Measurements from ENCODE around the gene SLC35G3.
"Not testable (repeated sequence)": the region's sequence is repeated elsewhere in the genome, so short reads cannot be mapped to it uniquely, and the experiment has no call there.

SLC35G3 gene

GRCh38 chr17:35176897-35177296, 17.3 kb downstream of the SLC35G3 start:
- TF ChIP-seq EZH2phosphoT487 (IDR thresholded peaks at IDR 0.05; ENCODE audit: low read depth) (no peak), CTCF (IDR thresholded peaks at IDR 0.05; ENCODE audit: low read depth, low read length) (no peak)
- Histone ChIP-seq H3K4me1 (ENCODE audit: low read length) (no peaks in the 10 kb centered on the region), H3K9me3 (ENCODE audit: insufficient read depth, low read length) (no peaks in the 10 kb centered on the region), H2AFZ (ENCODE audit: low read depth, low read length) (no peak overlapping the region), H3K79me2 (ENCODE audit: low read length) (no peaks in the 10 kb centered on the region), H3K4me3 (ENCODE audit: low read length) (no peak overlapping the region), H3K36me3 (replicated peaks; ENCODE audit: low read depth, low read length) (no peaks in the 10 kb centered on the region), H3K4me2 (ENCODE audit: low read length) (no peak overlapping the region), H4K20me1 (ENCODE audit: insufficient read depth, low read length) (no peaks in the 10 kb centered on the region), H3K27ac (ENCODE audit: low read length) (no peak overlapping the region), H3K27me3 (ENCODE audit: low read depth, low read length) (no peaks in the 10 kb centered on the region), H3K9ac (ENCODE audit: low read length) (no peak overlapping the region)

GRCh38 chr17:35175638-35176415, 18.4 kb downstream of the SLC35G3 start:
- Histone ChIP-seq H3K9ac (ENCODE audit: low read length) (no peak overlapping the region), H2AFZ (ENCODE audit: low read depth, low read length) (no peak overlapping the region), H4K20me1 (ENCODE audit: insufficient read depth, low read length) (no peaks in the 10 kb centered on the region), H3K4me2 (ENCODE audit: low read length) (no peak overlapping the region), H3K4me3 (ENCODE audit: low read length) (no peak overlapping the region), H3K4me1 (ENCODE audit: low read length) (no peaks in the 10 kb centered on the region), H3K27me3 (ENCODE audit: low read depth, low read length) (no peaks in the 10 kb centered on the region), H3K27ac (ENCODE audit: low read length) (no peak overlapping the region), H3K36me3 (replicated peaks; ENCODE audit: low read depth, low read length) (no peaks in the 10 kb centered on the region), H3K79me2 (ENCODE audit: low read length) (no peaks in the 10 kb centered on the region), H3K9me3 (ENCODE audit: insufficient read depth, low read length) (no peaks in the 10 kb centered on the region)
- TF ChIP-seq EZH2phosphoT487 (IDR thresholded peaks at IDR 0.05; ENCODE audit: low read depth) (no peak), CTCF (IDR thresholded peaks at IDR 0.05; ENCODE audit: low read depth, low read length) (no peak)

- no peaks in the 10 kb centered on the region for H3K9me3 ChIP-seq (ENCODE audit: insufficient read depth, low read length)
- no peaks in the 10 kb centered on the region for H3K79me2 ChIP-seq (ENCODE audit: low read length)
- H3K9ac ChIP-seq (ENCODE audit: low read length): no peak overlapping the region
- no peak overlapping the region for H3K27ac ChIP-seq (ENCODE audit: low read length)
- no peak overlapping the region for H3K4me2 ChIP-seq (ENCODE audit: low read length)
- no peak overlapping the region for H2AFZ ChIP-seq (ENCODE audit: low read depth, low read length)
- H3K4me3 ChIP-seq (ENCODE audit: low read length): no peak overlapping the region
- no peak for TF ChIP-seq EZH2phosphoT487 (IDR thresholded peaks at IDR 0.05; ENCODE audit: low read depth)
- no peak for TF ChIP-seq CTCF (IDR thresholded peaks at IDR 0.05; ENCODE audit: low read depth, low read length)
- H3K4me1 ChIP-seq (ENCODE audit: low read length): no peaks in the 10 kb centered on the region
- H3K36me3 ChIP-seq (replicated peaks; ENCODE audit: low read depth, low read length): no peaks in the 10 kb centered on the region
- H4K20me1 ChIP-seq (ENCODE audit: insufficient read depth, low read length): no peaks in the 10 kb centered on the region
- no peaks in the 10 kb centered on the region for H3K27me3 ChIP-seq (ENCODE audit: low read depth, low read length)
Observed at GRCh38 chr17:35174835-35175334, 19.3 kb downstream of the SLC35G3 start.

- not testable (repeated sequence) for H3K79me2 ChIP-seq (ENCODE audit: low read length); H3K9me3 ChIP-seq (ENCODE audit: insufficient read depth, low read length); H2AFZ ChIP-seq (ENCODE audit: low read depth, low read length); H3K4me2 ChIP-seq (ENCODE audit: low read length); H3K36me3 ChIP-seq (replicated peaks; ENCODE audit: low read depth, low read length); H3K9ac ChIP-seq (ENCODE audit: low read length); H3K4me3 ChIP-seq (ENCODE audit: low read length); H3K4me1 ChIP-seq (ENCODE audit: low read length); H4K20me1 ChIP-seq (ENCODE audit: insufficient read depth, low read length); H3K27me3 ChIP-seq (ENCODE audit: low read depth, low read length); H3K27ac ChIP-seq (ENCODE audit: low read length)
Observed at GRCh38 chr17:35172321-35172720, 21.9 kb downstream of the SLC35G3 start.
